H1 (cell line): Measurements from ENCODE around the gene NCK2. TPM values are rescaled to one million over a fixed set of nuclear protein-coding genes. Genes with fewer than 3 reads are reported as not detected.

Experiments
- CTCF ChIA-PET: fragments of 300-600 bp; sonication (Branson Sonifier 250); formaldehyde crosslinking; loops from one replicate; lab custom pipeline; 2021; ENCODE audit not compliant: partially characterized antibody; lab: Charles Lee
- POLR2A ChIA-PET: fragments of 300-600 bp; sonication (Branson Sonifier 250); formaldehyde crosslinking; loops from one replicate; lab custom pipeline; 2021; ENCODE audit warnings: inconsistent platforms; ENCODE audit not compliant: partially characterized antibody; lab: Charles Lee
- DNase-seq, 2 experiments: peaks; one replicate each; pipeline versions ENCODE4 v3.0.0 to v3.0.0-alpha.2; 2010 to 2022; ENCODE audit warnings: low spot score in 2 of 2, low read depth in 1 of 2, mixed read lengths in 1 of 2
- FAIRE-seq: peaks from 2 replicates; lab custom pipeline; 2011; peaks lifted over from hg19 to GRCh38; lab: Jason Lieb, UNC
- H2AFZ ChIP-seq: 2 replicates; pipeline ENCODE4 v1.8.1; 2012; ENCODE audit warnings: low read length, inconsistent platforms
- H2AK5ac ChIP-seq: 2 replicates; pipeline ENCODE4 v1.6.1; 2013; ENCODE audit warnings: low read depth, low read length
- H2BK120ac ChIP-seq: replicated peaks from 2 replicates; pipeline ENCODE3; 2013; ENCODE audit warnings: low read depth, low read length, inconsistent platforms
- H2BK12ac ChIP-seq: 2 replicates; pipeline ENCODE4 v1.6.1; 2013; ENCODE audit warnings: low read depth, low read length
- H2BK15ac ChIP-seq: 2 replicates; pipeline ENCODE4 v1.6.1; 2013; ENCODE audit warnings: low read length
- H2BK20ac ChIP-seq: 2 replicates; pipeline ENCODE4 v1.6.1; 2013; ENCODE audit warnings: low read length
- H2BK5ac ChIP-seq: 2 replicates; pipeline ENCODE4 v1.6.1; 2013; ENCODE audit warnings: low read depth, low read length
- H3K14ac ChIP-seq: 2 replicates; pipeline ENCODE4 v1.6.1; 2013; ENCODE audit warnings: inconsistent platforms; ENCODE audit not compliant: insufficient read length
- H3K18ac ChIP-seq: 2 replicates; pipeline ENCODE4 v1.6.1; 2013; ENCODE audit warnings: low read length; ENCODE audit errors: extremely low read depth
- H3K23ac ChIP-seq: 2 replicates; pipeline ENCODE4 v1.6.1; 2013; ENCODE audit warnings: inconsistent platforms; ENCODE audit not compliant: insufficient read length
- H3K23me2 ChIP-seq: 2 replicates; pipeline ENCODE4 v1.6.1; 2013; ENCODE audit warnings: low read depth, low read length
- H3K27ac ChIP-seq: 2 replicates; pipeline ENCODE4 v1.6.1; 2011; ENCODE audit warnings: low read depth, low read length, inconsistent platforms
- H3K27me3 ChIP-seq, 4 experiments: replicated peaks in 1 of 4; 1 replicate in 1 of 4; 2 replicates in 3 of 4; pipeline versions ENCODE4 v1.6.1 to v1.8.1; 2011 to 2013; ENCODE audit warnings: low read length in 3 of 4, mild to moderate bottlenecking in 3 of 4, inconsistent platforms in 2 of 4, mixed read lengths in 2 of 4, moderate library complexity in 1 of 4; ENCODE audit not compliant: control insufficient read depth in 3 of 4, insufficient read depth in 3 of 4; ENCODE audit errors: extremely low read depth in 1 of 4
- H3K36me3 ChIP-seq, 4 experiments: 2 replicates each; pipeline versions ENCODE4 v1.6.1 to v1.8.1; 2011 to 2013; ENCODE audit warnings: mild to moderate bottlenecking in 4 of 4, low read length in 3 of 4, moderate library complexity in 2 of 4, control low read depth in 1 of 4, inconsistent platforms in 1 of 4; ENCODE audit not compliant: insufficient read depth in 4 of 4, control insufficient read depth in 2 of 4
- H3K4ac ChIP-seq: replicated peaks from 2 replicates; pipeline ENCODE3; 2013; ENCODE audit warnings: low read length, low read depth, mixed read lengths, inconsistent platforms; ENCODE audit not compliant: insufficient read length
- H3K4me1 ChIP-seq, 4 experiments: replicated peaks in 1 of 4; 1 replicate in 1 of 4; 2 replicates in 3 of 4; pipeline versions ENCODE4 v1.6.1 to v1.8.1; 2011 to 2013; ENCODE audit warnings: low read length in 3 of 4, inconsistent platforms in 2 of 4, mixed read lengths in 1 of 4; ENCODE audit not compliant: insufficient read depth in 4 of 4, control insufficient read depth in 3 of 4
- H3K4me2 ChIP-seq, 2 experiments: 2 replicates each; pipeline versions ENCODE4 v1.6.1 to v1.8.1; 2011 to 2013; ENCODE audit warnings: low read depth in 2 of 2, low read length in 2 of 2, control low read depth in 1 of 2, inconsistent platforms in 1 of 2, mild to moderate bottlenecking in 1 of 2; ENCODE audit not compliant: insufficient read depth in 1 of 2
- H3K4me3 ChIP-seq, 4 experiments: fragments of 200-600, 300-600 bp in 1 of 4; sonication (generic), shearing (Covaris generic), sonication (Bioruptor Twin) in 1 of 4; 2 replicates each; pipeline versions ENCODE4 v1.5.1 to v1.8.1; 2011 to 2016; ENCODE audit warnings: low read length in 4 of 4, low read depth in 3 of 4, control low read depth in 2 of 4, inconsistent platforms in 2 of 4, mild to moderate bottlenecking in 2 of 4, mixed read lengths in 1 of 4, moderate library complexity in 1 of 4; ENCODE audit not compliant: insufficient read depth in 2 of 4; ENCODE audit errors: extremely low read depth in 1 of 4
- H3K56ac ChIP-seq: replicated peaks from 2 replicates; pipeline ENCODE3; 2013; ENCODE audit warnings: low read depth, mild to moderate bottlenecking, mixed read lengths, low read length, inconsistent platforms; ENCODE audit not compliant: insufficient read length
- H3K79me1 ChIP-seq: 2 replicates; pipeline ENCODE4 v1.6.1; 2013; ENCODE audit warnings: low read depth, low read length, control low read depth
- H3K79me2 ChIP-seq, 2 experiments: 2 replicates each; pipeline versions ENCODE4 v1.6.1 to v1.8.1; 2012 to 2013; ENCODE audit warnings: low read length in 2 of 2, mild to moderate bottlenecking in 2 of 2, inconsistent platforms in 1 of 2; ENCODE audit not compliant: insufficient read depth in 2 of 2, control insufficient read depth in 1 of 2
- H3K9ac ChIP-seq, 4 experiments: replicated peaks in 1 of 4; 1 replicate in 1 of 4; 2 replicates in 3 of 4; pipeline versions ENCODE4 v1.6.1 to v1.8.1; 2011 to 2013; ENCODE audit warnings: low read depth in 3 of 4, low read length in 3 of 4, control low read depth in 2 of 4, mild to moderate bottlenecking in 2 of 4, moderate library complexity in 2 of 4, inconsistent platforms in 1 of 4; ENCODE audit errors: extremely low read depth in 1 of 4
- H3K9me3 ChIP-seq, 2 experiments: 2 replicates each; pipeline versions ENCODE4 v1.6.1 to v1.8.1; 2012 to 2013; ENCODE audit warnings: mild to moderate bottlenecking in 2 of 2, moderate library complexity in 2 of 2, control low read depth in 1 of 2, inconsistent platforms in 1 of 2, low read depth in 1 of 2, low read length in 1 of 2, mixed read lengths in 1 of 2; ENCODE audit not compliant: insufficient read depth in 2 of 2
- H4K20me1 ChIP-seq, 2 experiments: replicated peaks in 1 of 2; 2 replicates each; pipeline versions ENCODE3 to v1.8.1; 2011 to 2013; ENCODE audit warnings: inconsistent platforms in 2 of 2, low read length in 2 of 2, mild to moderate bottlenecking in 1 of 2; ENCODE audit not compliant: insufficient read depth in 2 of 2, control insufficient read depth in 1 of 2
- H4K5ac ChIP-seq: 2 replicates; pipeline ENCODE4 v1.6.1; 2013; ENCODE audit warnings: low read length, low read depth, mixed read lengths, inconsistent platforms; ENCODE audit not compliant: insufficient read length
- H4K8ac ChIP-seq: 2 replicates; pipeline ENCODE4 v1.8.0; 2013; ENCODE audit warnings: mild to moderate bottlenecking, moderate library complexity, low read length, inconsistent platforms; ENCODE audit not compliant: insufficient read depth; ENCODE audit errors: extremely low read depth
- H4K91ac ChIP-seq: replicated peaks from 2 replicates; pipeline ENCODE3; 2013; ENCODE audit warnings: low read length, mixed read lengths, inconsistent platforms; ENCODE audit not compliant: insufficient read length
- ASH2L ChIP-seq: fragments of 200-600, 300-600 bp; sonication (generic); IDR thresholded peaks from one replicate; pipeline ENCODE4 v1.7.1; 2017; ENCODE audit warnings: low read length
- CBX8 ChIP-seq: fragments of 300-800, 300-1000 bp; sonication (generic); IDR thresholded peaks from 2 replicates; pipeline ENCODE4 v1.7.1; 2016; ENCODE audit warnings: low read depth, low read length, borderline replicate concordance
- GTF2F1 ChIP-seq: IDR thresholded peaks from 2 replicates; pipeline ENCODE4 v1.6.1; 2012; ENCODE audit warnings: low read depth, low read length, improper control_type of control experiment, borderline replicate concordance
- NRF1 ChIP-seq: IDR thresholded peaks from 2 replicates; pipeline ENCODE4 v1.6.1; 2011; ENCODE audit warnings: mild to moderate bottlenecking, low read depth, low read length, improper control_type of control experiment
- RBBP5 ChIP-seq: IDR thresholded peaks from 2 replicates; pipeline ENCODE4 v1.7.1; 2012; ENCODE audit warnings: low read depth, mild to moderate bottlenecking, inconsistent platforms, low read length, moderate library complexity, borderline replicate concordance
- RFX5 ChIP-seq: IDR thresholded peaks from 2 replicates; pipeline ENCODE4 v1.6.1; 2011; ENCODE audit warnings: low read depth, low read length, improper control_type of control experiment, borderline replicate concordance
- SAP30 ChIP-seq: fragments of 300-600 bp; sonication (generic); IDR thresholded peaks from 2 replicates; pipeline ENCODE4 v1.7.1; 2012; ENCODE audit warnings: low read length, moderate library complexity, mild to moderate bottlenecking, inconsistent platforms; ENCODE audit not compliant: insufficient read depth, insufficient replicate concordance
- YY1 ChIP-seq: IDR thresholded peaks from 2 replicates; pipeline ENCODE4 v1.6.1; 2011; ENCODE audit warnings: low read depth, mild to moderate bottlenecking, low read length
- WGBS, 2 experiments: shearing (Covaris generic) in 1 of 2; methylation state at CpG; one replicate each; pipeline versions ENCODE4 v1.1.6 to v1.1.7; 2013 to 2015; ENCODE audit warnings: low lambda C conversion rate in 2 of 2, mixed read lengths in 2 of 2, inconsistent platforms in 1 of 2, low coverage in 1 of 2, missing lambda C conversion rate in 1 of 2; ENCODE audit not compliant: insufficient replicate concordance in 2 of 2, insufficient coverage in 1 of 2, insufficient read length in 1 of 2; ENCODE audit errors: extremely low coverage in 1 of 2, missing lambda C conversion rate in 1 of 2; 5-methylcytosine and 5-hydroxymethylcytosine counted together
- polyA plus RNA-seq, 7 experiments: library from polyadenylated mRNA; depleted of rRNA in 3 of 7; stranded (reverse) in 5 of 7; unstranded in 2 of 7; fragments of >200 nt in 5 of 7; fragments of 200-250 nt in 2 of 7; gene quantifications; 1 replicate in 5 of 7; 2 replicates in 1 of 7; 4 replicates in 1 of 7; pipeline versions ENCODE4 v1.2.1 to v1.2.3, GENCODE V29; 2011 to 2013; ENCODE audit warnings: missing spikeins in 2 of 7, mixed read lengths in 2 of 7
- total RNA-seq: library from RNA; stranded (reverse); fragmentation: NEBNext Ultra II Directional; extraction: Animal tissue kit (Norgen Biotek cat#: 25700); gene quantifications from 2 replicates; pipeline ENCODE4 v1.2.1, GENCODE V29; 2021

The NCK2 gene
- total and polyA plus RNA-seq, 2 of the 8 experiments (the other 6 are each of a cell fraction or from before 2014, with no cell fraction given) = 30.3 to 65.7 TPM

DNA sequence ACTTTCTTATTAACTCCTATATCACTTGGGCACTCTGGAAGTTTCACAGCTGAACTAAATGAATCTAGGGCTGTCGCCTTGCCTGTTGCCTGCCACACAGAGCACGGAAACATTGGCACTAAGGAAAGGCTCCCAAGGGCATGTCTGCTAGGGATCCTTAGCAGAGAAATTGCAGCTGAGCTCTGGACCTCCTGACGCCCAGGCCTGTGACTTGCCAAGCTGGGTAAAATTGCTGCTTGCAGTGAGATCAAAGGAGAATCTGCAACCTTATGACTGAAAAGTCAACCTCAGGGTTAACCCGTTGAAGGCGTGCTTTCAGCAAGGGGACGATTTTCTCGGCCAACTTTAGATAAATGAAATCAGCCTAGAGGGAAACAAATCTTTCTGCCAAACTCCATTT is 189.8 kb downstream of the NCK2 start:
- H3K79me1 ChIP-seq = no peaks in the 10 kb centered on the region; the same call in 1 of the 2 replicates
- 80% methylated on average over 7 of the region's 7 CpGs; no CpG with 5 or more reads in 1 of the 2 experiments for WGBS, 2 experiments

More for the DNA sequence above, 189.8 kb downstream of the NCK2 start:
- H2AFZ ChIP-seq = no peak overlapping the region
- no peak overlapping the region for H2BK12ac ChIP-seq
- CTCF ChIA-PET = interaction anchor here (2.3 kb wide), 1 partner anchor 15 kb away, joined by 11 read pairs; no protein-coding TSS in a partner anchor
- no peak overlapping the region for H3K4me2 ChIP-seq
- no peak overlapping the region for H3K18ac ChIP-seq
- H2AK5ac ChIP-seq = no peak overlapping the region
- FAIRE-seq (no peak), DNase-seq (no peak)
- no peak overlapping the region for H3K56ac ChIP-seq
- H3K9me3 ChIP-seq = no peaks in the 10 kb centered on the region
- H3K4me1 ChIP-seq = no peaks in the 10 kb centered on the region
- no peaks in the 10 kb centered on the region for H3K79me2 ChIP-seq
- POLR2A ChIA-PET = no interaction called here
- H3K14ac ChIP-seq = no peak overlapping the region
- no peak overlapping the region for H2BK15ac ChIP-seq
- TF ChIP-seq NRF1 (no peak), SAP30 (no peak), GTF2F1 (no peak), RBBP5 (no peak), RFX5 (no peak), CBX8 (no peak), YY1 (no peak), ASH2L (no peak)
- H3K4ac ChIP-seq = no peak overlapping the region
- no peak overlapping the region for H2BK5ac ChIP-seq
- no peak overlapping the region for H3K4me3 ChIP-seq
- H2BK120ac ChIP-seq = no peak overlapping the region
- peaks cover 0 to 1% of the 10 kb centered on the region in 2 experiments for H4K20me1 ChIP-seq
- H2BK20ac ChIP-seq = no peak overlapping the region
- no peak overlapping the region for H4K5ac ChIP-seq
- no peaks in the 10 kb centered on the region for H3K36me3 ChIP-seq
- H3K27ac ChIP-seq = no peak overlapping the region
- H3K23me2 ChIP-seq = peaks cover 15% of the 10 kb centered on the region
- no peak overlapping the region for H4K8ac ChIP-seq
- no peak overlapping the region for H4K91ac ChIP-seq
- H3K9ac ChIP-seq = no peak overlapping the region
- no peaks in the 10 kb centered on the region for H3K27me3 ChIP-seq
- H3K23ac ChIP-seq = no peak overlapping the region
